IMR-90 (cell line): ENCODE results near the gene SDK1. TPM values are rescaled to one million over a fixed set of nuclear protein-coding genes. Genes with fewer than 3 reads are reported as not detected.

ENCODE experiments used
- ATAC-seq: fragments of 200-7000 bp; cut with Tn5 transposase; 2 replicates; pipeline ENCODE4 v1.9.1; 2020; ENCODE audit warnings: low read depth, mild to moderate bottlenecking, moderate library complexity
- BruUV-seq: library from RNA; stranded (reverse); fragments of 400-500 nt; replicated peaks from 2 replicates; lab custom pipeline; 2021; lab: Mats Ljungman, UMichigan
- CTCF ChIA-PET: fragments of 300-600 bp; formaldehyde crosslinking; extraction: SDS; loops from one replicate; lab custom pipeline; 2021; ENCODE audit warnings: antibody characterized with exemption; lab: Yijun Ruan, JAX
- POLR2A ChIA-PET: fragments of 300-600 bp; sonication (Branson Sonifier 250); formaldehyde crosslinking; loops from one replicate; lab custom pipeline; 2022; ENCODE audit warnings: antibody characterized with exemption; ENCODE audit not compliant: unreplicated experiment; lab: Charles Lee
- DNase-seq: peaks from one replicate; pipeline ENCODE4 v3.0.0; 2013
- H2AFZ ChIP-seq: replicated peaks from 2 replicates; pipeline ENCODE3; 2013; ENCODE audit warnings: low read length, mild to moderate bottlenecking; ENCODE audit not compliant: poor library complexity
- H2AK5ac ChIP-seq: 2 replicates; pipeline ENCODE4 v1.6.1; 2013; ENCODE audit warnings: low read depth, low read length, inconsistent platforms
- H2AK9ac ChIP-seq: replicated peaks from 2 replicates; pipeline ENCODE3; 2013; ENCODE audit warnings: mild to moderate bottlenecking, low read depth, low read length, moderate library complexity; ENCODE audit not compliant: poor library complexity
- H2BK120ac ChIP-seq: 2 replicates; pipeline ENCODE4 v1.6.1; 2013; ENCODE audit warnings: low read depth, low read length, inconsistent platforms
- H2BK15ac ChIP-seq: 3 replicates; pipeline ENCODE4 v1.6.1; 2013; ENCODE audit warnings: low read depth, low read length, inconsistent platforms
- H2BK20ac ChIP-seq: 2 replicates; pipeline ENCODE4 v1.6.1; 2013; ENCODE audit warnings: low read depth, mild to moderate bottlenecking, inconsistent platforms, low read length, moderate library complexity
- H2BK5ac ChIP-seq: 2 replicates; pipeline ENCODE4 v1.6.1; 2013; ENCODE audit warnings: mild to moderate bottlenecking, low read depth, low read length, inconsistent platforms; ENCODE audit not compliant: poor library complexity, severe bottlenecking
- H3K14ac ChIP-seq: replicated peaks from 2 replicates; pipeline ENCODE4 v1.6.1; 2013; ENCODE audit warnings: low read depth, low read length, inconsistent platforms
- H3K18ac ChIP-seq: 2 replicates; pipeline ENCODE4 v1.6.1; 2013; ENCODE audit warnings: low read depth, low read length, control low read depth
- H3K23ac ChIP-seq: 2 replicates; pipeline ENCODE4 v1.6.1; 2013; ENCODE audit warnings: low read depth, low read length, inconsistent platforms
- H3K27ac ChIP-seq: 2 replicates; pipeline ENCODE4 v1.5.1; 2013; ENCODE audit warnings: mild to moderate bottlenecking, control low read depth, low read length; ENCODE audit not compliant: insufficient read depth
- H3K27me3 ChIP-seq: 2 replicates; pipeline ENCODE4 v1.6.1; 2013; ENCODE audit warnings: low read length; ENCODE audit not compliant: control insufficient read depth, insufficient read depth
- H3K36me3 ChIP-seq: 2 replicates; pipeline ENCODE4 v1.6.1; 2013; ENCODE audit warnings: low read length, mixed read lengths; ENCODE audit not compliant: control insufficient read depth, insufficient read depth
- H3K4ac ChIP-seq: 2 replicates; pipeline ENCODE4 v1.6.1; 2013; ENCODE audit warnings: low read depth, low read length, inconsistent platforms
- H3K4me1 ChIP-seq: 2 replicates; pipeline ENCODE4 v1.6.1; 2013; ENCODE audit warnings: low read length, mixed read lengths; ENCODE audit not compliant: control insufficient read depth, insufficient read depth
- H3K4me2 ChIP-seq: 2 replicates; pipeline ENCODE4 v1.6.1; 2013; ENCODE audit warnings: low read depth, mild to moderate bottlenecking, control low read depth, low read length, moderate library complexity
- H3K4me3 ChIP-seq: 2 replicates; pipeline ENCODE4 v1.5.1; 2013; ENCODE audit warnings: low read depth, mild to moderate bottlenecking, control low read depth, low read length, moderate library complexity; ENCODE audit not compliant: insufficient read depth
- H3K56ac ChIP-seq: 2 replicates; pipeline ENCODE4 v1.6.1; 2013; ENCODE audit warnings: low read length, inconsistent platforms; ENCODE audit not compliant: insufficient read depth; ENCODE audit errors: extremely low read depth
- H3K79me1 ChIP-seq, 2 experiments: 2 replicates each; pipeline ENCODE4 v1.6.1; 2013; ENCODE audit warnings: low read length in 2 of 2, inconsistent platforms in 1 of 2, low read depth in 1 of 2
- H3K9ac ChIP-seq: 2 replicates; pipeline ENCODE4 v1.6.1; 2013; ENCODE audit warnings: low read depth, low read length, control low read depth
- H3K9me1 ChIP-seq: 2 replicates; pipeline ENCODE4 v1.6.1; 2013; ENCODE audit warnings: low read length, inconsistent platforms; ENCODE audit not compliant: insufficient read depth
- H3K9me3 ChIP-seq: 2 replicates; pipeline ENCODE4 v1.6.1; 2013; ENCODE audit warnings: low read length; ENCODE audit not compliant: control insufficient read depth, insufficient read depth
- H4K20me1 ChIP-seq: 2 replicates; pipeline ENCODE4 v1.6.1; 2013; ENCODE audit warnings: low read length, inconsistent platforms; ENCODE audit not compliant: insufficient read depth
- H4K5ac ChIP-seq: 2 replicates; pipeline ENCODE4 v1.6.1; 2013; ENCODE audit warnings: mild to moderate bottlenecking, low read depth, low read length, control low read depth
- H4K8ac ChIP-seq, 2 experiments: 2 replicates each; pipeline ENCODE4 v1.6.1; 2013; ENCODE audit warnings: low read depth in 2 of 2, low read length in 2 of 2, control low read depth in 1 of 2, inconsistent platforms in 1 of 2
- H4K91ac ChIP-seq: 2 replicates; pipeline ENCODE4 v1.6.1; 2013; ENCODE audit warnings: low read depth, low read length, inconsistent platforms; ENCODE audit not compliant: insufficient read depth
- BHLHE40 ChIP-seq: fragments of 150-350 bp; IDR thresholded peaks from 2 replicates; pipeline ENCODE4 v1.6.1; 2016; ENCODE audit warnings: mild to moderate bottlenecking, low read depth, low read length
- CEBPB ChIP-seq: IDR thresholded peaks from 2 replicates; pipeline ENCODE4 v1.6.1; 2012; ENCODE audit warnings: low read depth, low read length, improper control_type of control experiment
- CHD1 ChIP-seq: IDR thresholded peaks from 2 replicates; pipeline ENCODE4 v1.6.1; 2012; ENCODE audit warnings: low read depth, low read length, improper control_type of control experiment
- FOS ChIP-seq: fragments of 150-350 bp; IDR thresholded peaks from 2 replicates; pipeline ENCODE4 v1.6.1; 2016; ENCODE audit warnings: low read depth, low read length
- MAFK ChIP-seq: IDR thresholded peaks from 2 replicates; pipeline ENCODE4 v1.6.1; 2012; ENCODE audit warnings: low read depth, low read length, improper control_type of control experiment
- MAZ ChIP-seq: IDR thresholded peaks from 2 replicates; pipeline ENCODE4 v1.6.1; 2012; ENCODE audit warnings: low read depth, mild to moderate bottlenecking, low read length, improper control_type of control experiment, moderate library complexity, borderline replicate concordance
- MXI1 ChIP-seq: IDR thresholded peaks from 2 replicates; pipeline ENCODE4 v1.6.1; 2012; ENCODE audit warnings: low read depth, mild to moderate bottlenecking, low read length, moderate library complexity, borderline replicate concordance
- NFE2L2 ChIP-seq: fragments of 150-350 bp; IDR thresholded peaks from 2 replicates; pipeline ENCODE4 v1.6.1; 2016; ENCODE audit warnings: low read depth, mild to moderate bottlenecking, low read length
- POLR2A ChIP-seq: IDR thresholded peaks from 2 replicates; pipeline ENCODE4 v1.6.1; 2012; ENCODE audit warnings: mild to moderate bottlenecking, low read depth, low read length
- RAD21 ChIP-seq: IDR thresholded peaks from 2 replicates; pipeline ENCODE4 v1.6.1; 2012; ENCODE audit warnings: low read length, improper control_type of control experiment
- RCOR1 ChIP-seq: IDR thresholded peaks from 2 replicates; pipeline ENCODE4 v1.6.1; 2012; ENCODE audit warnings: mild to moderate bottlenecking, low read length, improper control_type of control experiment; ENCODE audit not compliant: insufficient replicate concordance
- RFX5 ChIP-seq: IDR thresholded peaks from 2 replicates; pipeline ENCODE4 v1.8.0; 2012; ENCODE audit warnings: low read depth, mild to moderate bottlenecking, low read length, moderate library complexity
- SMC3 ChIP-seq: fragments of 150-350 bp; IDR thresholded peaks from 2 replicates; pipeline ENCODE4 v1.6.1; 2016; ENCODE audit warnings: low read depth, mild to moderate bottlenecking, antibody characterized with exemption, low read length, moderate library complexity
- WGBS, 2 experiments: methylation state at CpG; one replicate each; pipeline versions ENCODE4 v1.1.5 to v1.1.7; 2013; ENCODE audit warnings: missing lambda C conversion rate in 2 of 2; ENCODE audit not compliant: insufficient read length in 1 of 2; ENCODE audit errors: extremely low coverage in 2 of 2; 5-methylcytosine and 5-hydroxymethylcytosine counted together
- dilution Hi-C: fragments of 300-500 bp; cut with HindIII; formaldehyde crosslinking; loops from one replicate; pipeline ENCODE4 v1.14.3; 2018; ENCODE audit warnings: low sequenced_read_pairs; ENCODE audit not compliant: unreplicated experiment
- in situ Hi-C: fragments of 300-500 bp; cut with MboI; formaldehyde crosslinking; loops from 3 replicates; pipeline ENCODE4 v1.14.3; 2019; ENCODE audit warnings: low sequenced_read_pairs, inconsistent platforms, mixed read lengths
- intact Hi-C: fragments of 100-400 bp; cut with micrococcal nuclease; formaldehyde crosslinking; loops from 2 replicates; pipeline ENCODE4 v1.10.0; 2022
- polyA plus RNA-seq, 3 experiments: library from polyadenylated mRNA; depleted of rRNA; stranded (reverse); fragments of >200 nt; gene quantifications; 2 replicates each; pipeline ENCODE4 v1.2.3, GENCODE V29; 2012; ENCODE audit warnings: low replicate concordance in 1 of 3
- total RNA-seq: library from RNA; depleted of rRNA; stranded (reverse); fragments of >200 nt; gene quantifications from 2 replicates; pipeline ENCODE4 v1.2.3, GENCODE V29; 2012
- TF ChIP-seq, protein P1 (sequence below): conservative IDR thresholded peaks from 2 replicates; pipeline ENCODE4 v1.5.1; 2012; ENCODE audit warnings: mild to moderate bottlenecking, low read depth, low read length, improper control_type of control experiment
- TF ChIP-seq, protein P2 (sequence below): fragments of 150-350 bp; IDR thresholded peaks from 2 replicates; pipeline ENCODE4 v1.6.1; 2016; ENCODE audit warnings: low read depth, mild to moderate bottlenecking, low read length, moderate library complexity, borderline replicate concordance
- TF ChIP-seq, protein P3 (sequence below): fragments of 150-350 bp; IDR thresholded peaks from 2 replicates; pipeline ENCODE4 v1.6.1; 2017; ENCODE audit warnings: mild to moderate bottlenecking, antibody characterized with exemption, low read length, low read depth

The SDK1 gene
- total and polyA plus RNA-seq, 2 of the 4 experiments (the other 2 are of a cell fraction), result 1.5 to 1.6 TPM

DNA sequence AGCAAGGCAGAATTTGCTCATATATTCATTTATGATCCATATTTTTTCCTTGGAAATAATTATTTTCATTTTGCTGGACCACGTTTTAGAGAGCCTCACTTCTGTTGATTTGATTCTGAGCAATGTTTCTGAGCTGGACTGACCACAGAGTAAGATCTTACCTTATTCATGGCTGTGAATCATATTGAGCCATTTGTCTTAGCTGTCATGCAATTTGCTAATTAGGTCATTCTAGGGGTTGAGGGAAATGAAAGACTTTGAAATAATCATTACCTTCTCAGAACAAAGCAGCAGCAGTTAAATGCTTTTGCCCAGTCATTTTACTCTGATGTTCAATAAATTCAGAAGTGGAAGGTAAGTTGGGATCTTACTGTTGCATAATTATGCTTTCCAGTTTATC lies 251.4 kb downstream of the SDK1 start:
- no CpG with 5 or more reads among the region's 1 CpG for WGBS, 2 experiments
- Histone ChIP-seq H2BK120ac (no peak overlapping the region), H3K14ac (no peak overlapping the region), H4K8ac (no peak overlapping the region), H4K5ac (no peak overlapping the region), H2AK5ac (no peak overlapping the region), H3K56ac (no peak overlapping the region), H4K91ac (no peak overlapping the region), H3K79me1 (no peaks in the 10 kb centered on the region), H3K27ac (no peak overlapping the region), H2AK9ac (no peak overlapping the region), H3K23ac (no peak overlapping the region), H3K18ac (no peak overlapping the region), H3K4me1 (no peaks in the 10 kb centered on the region), H3K9me3 (no peaks in the 10 kb centered on the region; the same call in 1 of the 2 replicates), H2AFZ (no peak overlapping the region), H3K36me3 (no peaks in the 10 kb centered on the region), H3K9ac (no peak overlapping the region), H3K9me1 (no peaks in the 10 kb centered on the region), H2BK15ac (no peak overlapping the region), H2BK20ac (no peak overlapping the region), H2BK5ac (no peak overlapping the region), H3K4me3 (no peak overlapping the region), H4K20me1 (no peaks in the 10 kb centered on the region), H3K27me3 (no peaks in the 10 kb centered on the region; the same call in 1 of the 2 replicates), H3K4me2 (no peak overlapping the region), H3K4ac (no peak overlapping the region)
- no TSS peak for BruUV-seq
- intact Hi-C loops, result no loop called here
- TF ChIP-seq POLR2A (no peak), SMC3 (no peak), BHLHE40 (no peak), NFE2L2 (no peak), CEBPB (no peak), RCOR1 (no peak), MAFK (no peak), RAD21 (no peak), MXI1 (no peak), RFX5 (no peak), CHD1 (no peak), FOS (no peak), MAZ (no peak)
- TF ChIP-seq, protein P1, sequence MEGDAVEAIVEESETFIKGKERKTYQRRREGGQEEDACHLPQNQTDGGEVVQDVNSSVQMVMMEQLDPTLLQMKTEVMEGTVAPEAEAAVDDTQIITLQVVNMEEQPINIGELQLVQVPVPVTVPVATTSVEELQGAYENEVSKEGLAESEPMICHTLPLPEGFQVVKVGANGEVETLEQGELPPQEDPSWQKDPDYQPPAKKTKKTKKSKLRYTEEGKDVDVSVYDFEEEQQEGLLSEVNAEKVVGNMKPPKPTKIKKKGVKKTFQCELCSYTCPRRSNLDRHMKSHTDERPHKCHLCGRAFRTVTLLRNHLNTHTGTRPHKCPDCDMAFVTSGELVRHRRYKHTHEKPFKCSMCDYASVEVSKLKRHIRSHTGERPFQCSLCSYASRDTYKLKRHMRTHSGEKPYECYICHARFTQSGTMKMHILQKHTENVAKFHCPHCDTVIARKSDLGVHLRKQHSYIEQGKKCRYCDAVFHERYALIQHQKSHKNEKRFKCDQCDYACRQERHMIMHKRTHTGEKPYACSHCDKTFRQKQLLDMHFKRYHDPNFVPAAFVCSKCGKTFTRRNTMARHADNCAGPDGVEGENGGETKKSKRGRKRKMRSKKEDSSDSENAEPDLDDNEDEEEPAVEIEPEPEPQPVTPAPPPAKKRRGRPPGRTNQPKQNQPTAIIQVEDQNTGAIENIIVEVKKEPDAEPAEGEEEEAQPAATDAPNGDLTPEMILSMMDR, result no peak
- TF ChIP-seq, protein P2, sequence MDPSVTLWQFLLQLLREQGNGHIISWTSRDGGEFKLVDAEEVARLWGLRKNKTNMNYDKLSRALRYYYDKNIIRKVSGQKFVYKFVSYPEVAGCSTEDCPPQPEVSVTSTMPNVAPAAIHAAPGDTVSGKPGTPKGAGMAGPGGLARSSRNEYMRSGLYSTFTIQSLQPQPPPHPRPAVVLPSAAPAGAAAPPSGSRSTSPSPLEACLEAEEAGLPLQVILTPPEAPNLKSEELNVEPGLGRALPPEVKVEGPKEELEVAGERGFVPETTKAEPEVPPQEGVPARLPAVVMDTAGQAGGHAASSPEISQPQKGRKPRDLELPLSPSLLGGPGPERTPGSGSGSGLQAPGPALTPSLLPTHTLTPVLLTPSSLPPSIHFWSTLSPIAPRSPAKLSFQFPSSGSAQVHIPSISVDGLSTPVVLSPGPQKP, result no peak
- TF ChIP-seq, protein P3, sequence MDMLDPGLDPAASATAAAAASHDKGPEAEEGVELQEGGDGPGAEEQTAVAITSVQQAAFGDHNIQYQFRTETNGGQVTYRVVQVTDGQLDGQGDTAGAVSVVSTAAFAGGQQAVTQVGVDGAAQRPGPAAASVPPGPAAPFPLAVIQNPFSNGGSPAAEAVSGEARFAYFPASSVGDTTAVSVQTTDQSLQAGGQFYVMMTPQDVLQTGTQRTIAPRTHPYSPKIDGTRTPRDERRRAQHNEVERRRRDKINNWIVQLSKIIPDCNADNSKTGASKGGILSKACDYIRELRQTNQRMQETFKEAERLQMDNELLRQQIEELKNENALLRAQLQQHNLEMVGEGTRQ, result no peak
- CTCF ChIA-PET, result no interaction called here
- peak; percentile 6 for DNase-seq
- POLR2A ChIA-PET, result no interaction called here
- in situ Hi-C loops, result no loop called here
- dilution Hi-C loops, result no loop called here
- ATAC-seq, result no peak
